ENCODE data around the gene MYO6.

Gene MYO6

GRCh38 chr6:75830959-75831885, 82.2 kb downstream of the MYO6 start:
- FAIRE-seq = no peak

GRCh38 chr6:75834447-75834846, 85.4 kb downstream of the MYO6 start:
- no peak for FAIRE-seq

- no peak for FAIRE-seq
Measured at GRCh38 chr6:75842191-75842590, 93.2 kb downstream of the MYO6 start.

GRCh38 chr6:75842732-75843131, 93.7 kb downstream of the MYO6 start:
- FAIRE-seq = no peak

- no peak for FAIRE-seq
Measured at GRCh38 chr6:75843396-75843795, 94.4 kb downstream of the MYO6 start.

- FAIRE-seq = no peak
Measured at GRCh38 chr6:75848274-75848673, 99.2 kb downstream of the MYO6 start.

GRCh38 chr6:75849329-75850025, 100.4 kb downstream of the MYO6 start:
- FAIRE-seq = no peak

GRCh38 chr6:75850026-75850833, 101.2 kb downstream of the MYO6 start:
- FAIRE-seq = no peak

- FAIRE-seq = no peak
Measured at GRCh38 chr6:75852721-75853120, 103.7 kb downstream of the MYO6 start.

- no peak for FAIRE-seq
Measured at GRCh38 chr6:75853806-75854205, 104.8 kb downstream of the MYO6 start.

GRCh38 chr6:75855052-75855451, 106.0 kb downstream of the MYO6 start:
- FAIRE-seq = peak; percentile 72

GRCh38 chr6:75856902-75857301, 107.9 kb downstream of the MYO6 start:
- FAIRE-seq = no peak

- no peak for FAIRE-seq
Measured at GRCh38 chr6:75863001-75863400, 114.0 kb downstream of the MYO6 start.

- no peak for FAIRE-seq
Measured at GRCh38 chr6:75863784-75864183, 114.7 kb downstream of the MYO6 start.

GRCh38 chr6:75864446-75864845, 115.4 kb downstream of the MYO6 start:
- FAIRE-seq = no peak

- FAIRE-seq = no peak
Measured at GRCh38 chr6:75870389-75870788, 121.3 kb downstream of the MYO6 start.

- no peak for FAIRE-seq
Measured at GRCh38 chr6:75874224-75874623, 125.2 kb downstream of the MYO6 start.

GRCh38 chr6:75876152-75876551, 127.1 kb downstream of the MYO6 start:
- no peak for FAIRE-seq

GRCh38 chr6:75880305-75880704, 131.3 kb downstream of the MYO6 start:
- FAIRE-seq = no peak

- FAIRE-seq = no peak
Measured at GRCh38 chr6:75882734-75883133, 133.7 kb downstream of the MYO6 start.

- no peak for FAIRE-seq
Measured at GRCh38 chr6:75884822-75885221, 135.8 kb downstream of the MYO6 start.

- FAIRE-seq = no peak
Measured at GRCh38 chr6:75892384-75892783, 143.3 kb downstream of the MYO6 start.

- FAIRE-seq = peak; percentile 99
Measured at GRCh38 chr6:75893058-75893775, 144.2 kb downstream of the MYO6 start.

Measured in A204.1 (cell line).